Activated CD8-positive, alpha-beta T cell treated with anti-CD3 and anti-CD28 coated beads for 36 hours (primary cell): ENCODE data around the gene RTKN. TPM values are rescaled to one million over a fixed set of nuclear protein-coding genes. Genes with fewer than 3 reads are reported as not detected.

ENCODE experiments used
- ATAC-seq: fragments of 200-7000 bp; cut with Tn5 transposase; one replicate; pipeline ENCODE4 v1.10.0; 2021; ENCODE audit warnings: mild to moderate bottlenecking, moderate library complexity
- CTCF ChIA-PET: fragments of 350-600 bp; sonication (Branson Sonifier 250); formaldehyde crosslinking; loops from one replicate; lab custom pipeline; 2021; ENCODE audit warnings: antibody characterized with exemption; lab: Charles Lee
- POLR2A ChIA-PET: fragments of 350-600 bp; sonication (Branson Sonifier 250); formaldehyde crosslinking; loops from one replicate; lab custom pipeline; 2021; ENCODE audit warnings: antibody characterized with exemption; lab: Charles Lee
- DNase-seq: peaks from one replicate; pipeline ENCODE4 v3.0.0-alpha.2; 2020
- H3K27ac Mint-ChIP-seq: one replicate; pipeline ENCODE4 v1.8.0; 2021; ENCODE audit warnings: mild to moderate bottlenecking, mixed read lengths
- H3K27me3 Mint-ChIP-seq: one replicate; pipeline ENCODE4 v1.8.0; 2021; ENCODE audit warnings: mixed read lengths
- H3K36me3 Mint-ChIP-seq: one replicate; pipeline ENCODE4 v1.8.0; 2021; ENCODE audit warnings: low read depth, mixed read lengths
- H3K4me1 Mint-ChIP-seq: one replicate; pipeline ENCODE4 v1.8.0; 2021; ENCODE audit warnings: low read depth, mixed read lengths
- H3K4me3 Mint-ChIP-seq: one replicate; pipeline ENCODE4 v1.8.0; 2021; ENCODE audit warnings: mild to moderate bottlenecking, moderate library complexity, mixed read lengths
- H3K9me3 Mint-ChIP-seq: one replicate; pipeline ENCODE4 v1.8.0; 2021; ENCODE audit warnings: mixed read lengths
- CTCF ChIP-seq: fragments of 200-600 bp; IDR thresholded peaks from one replicate; pipeline ENCODE4 v1.8.0; 2022; ENCODE audit warnings: antibody characterized with exemption, mild to moderate bottlenecking
- intact Hi-C: fragments of 100-400 bp; cut with micrococcal nuclease; formaldehyde crosslinking; loops from one replicate; pipeline ENCODE4 v1.10.0; 2022
- total RNA-seq, 2 experiments: library from RNA; stranded (reverse); gene quantifications; one replicate each; pipeline ENCODE4 v1.2.3, GENCODE V29; 2021

Gene RTKN
- total RNA-seq, 2 experiments from 2014 or later = 1.2 to 1.6 TPM

- peak overlapping the region; percentile 99 for H3K27ac Mint-ChIP-seq
- H3K4me3 Mint-ChIP-seq = peak overlapping the region; percentile 98
- DNase-seq (no peak), ATAC-seq (no peak)
- H3K9me3 Mint-ChIP-seq = no peaks in the 10 kb centered on the region
- ChIA-PET POLR2A (interaction anchor here (1.0 to 5.6 kb wide), 9 partner anchors 8 to 74 kb away, joined by 3 to 48 read pairs (median 14); partner anchors contain the start of genes AUP1, C2orf81, CCDC142 and HTRA2), CTCF (interaction anchor here (0.7 to 4.1 kb wide), 8 partner anchors 9 to 130 kb away, joined by 3 to 30 read pairs (median 5); partner anchors contain the start of genes AUP1, CCDC142, HTRA2 and TTC31)
- H3K36me3 Mint-ChIP-seq = peaks cover 25% of the 10 kb centered on the region
- H3K4me1 Mint-ChIP-seq = peaks cover 44% of the 10 kb centered on the region
- TF ChIP-seq CTCF = no peak
- H3K27me3 Mint-ChIP-seq = no peaks in the 10 kb centered on the region
- intact Hi-C loops = no loop called here
These were observed 17.2 kb upstream of the RTKN start for GRCh38 chr2:74458938-74459363.

GRCh38 chr2:74458132-74458937 lies 16.6 kb upstream of the RTKN start, which contains the start of gene WBP1:
WBP1 (plus strand) TSS chr2:74458438; CDS start chr2:74458603, 165 bp downstream.
- intact Hi-C loops = no loop called here

DNA sequence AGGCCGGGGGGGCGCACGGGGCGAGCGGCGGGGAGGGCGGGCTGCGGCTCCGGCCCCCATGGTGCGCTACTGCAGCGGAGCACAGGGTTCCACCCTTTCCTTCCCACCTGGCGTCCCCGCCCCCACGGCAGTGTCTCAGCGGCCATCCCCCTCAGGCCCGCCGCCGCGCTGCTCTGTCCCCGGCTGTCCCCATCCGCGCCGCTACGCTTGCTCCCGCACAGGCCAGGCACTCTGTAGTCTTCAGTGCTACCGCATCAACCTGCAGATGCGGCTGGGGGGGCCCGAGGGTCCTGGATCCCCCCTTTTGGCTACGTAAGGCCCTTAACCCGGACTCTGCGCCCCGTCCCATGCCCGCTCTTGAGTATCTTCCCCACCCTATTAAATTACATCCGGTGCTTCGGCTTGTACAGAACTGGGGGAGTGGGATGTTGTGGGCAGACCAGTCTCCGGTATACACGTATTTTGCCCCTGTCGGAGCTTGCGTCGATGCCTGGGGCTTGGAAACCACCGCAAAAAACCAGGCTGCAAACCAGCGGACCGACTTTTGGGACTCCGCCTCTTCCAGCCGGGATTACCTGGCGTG lies 15.9 kb upstream of the RTKN start:
- Mint-ChIP-seq H3K27me3 (no peaks in the 10 kb centered on the region), H3K27ac (peak overlapping the region; percentile 99), H3K9me3 (no peaks in the 10 kb centered on the region), H3K4me1 (peaks cover 44% of the 10 kb centered on the region), H3K36me3 (peaks cover 20% of the 10 kb centered on the region), H3K4me3 (peak overlapping the region; percentile 98)
- ChIA-PET CTCF (interaction anchor here (0.9 to 4.1 kb wide), 8 partner anchors 9 to 208 kb away, joined by 3 to 40 read pairs (median 8); partner anchors contain the start of genes AUP1, CCDC142, HTRA2 and MRPL53), POLR2A (interaction anchor here (1.0 to 5.6 kb wide), 11 partner anchors 10 to 73 kb away, joined by 3 to 48 read pairs (median 10); partner anchors contain the start of genes AUP1, C2orf81, CCDC142 and HTRA2)
- DNase-seq = peak; percentile 90
- TF ChIP-seq CTCF = no peak
- peak; percentile 46 for ATAC-seq
- intact Hi-C loops = no loop called here

More at GRCh38 chr2:74458132-74458937, 16.6 kb upstream of the RTKN start, which contains the start of gene WBP1:
- Mint-ChIP-seq H3K4me1 (peaks cover 42% of the 10 kb centered on the region), H3K9me3 (no peaks in the 10 kb centered on the region), H3K36me3 (peaks cover 25% of the 10 kb centered on the region), H3K4me3 (peak within 1 kb of the TSS; percentile 98), H3K27ac (peak within 1 kb of the TSS; percentile 99), H3K27me3 (no peaks in the 10 kb centered on the region)
- peak; percentile 84 for ATAC-seq
- TF ChIP-seq CTCF = no peak
- ChIA-PET CTCF (interaction anchor here (0.8 to 4.1 kb wide), 10 partner anchors 9 to 209 kb away, joined by 3 to 30 read pairs (median 5); partner anchors contain the start of genes AUP1, CCDC142, HTRA2 and MRPL53), POLR2A (interaction anchor here (1.0 to 5.6 kb wide), 11 partner anchors 9 to 73 kb away, joined by 3 to 48 read pairs (median 10); partner anchors contain the start of genes AUP1, C2orf81, CCDC142 and HTRA2)
- peak; percentile 100 for DNase-seq

DNA sequence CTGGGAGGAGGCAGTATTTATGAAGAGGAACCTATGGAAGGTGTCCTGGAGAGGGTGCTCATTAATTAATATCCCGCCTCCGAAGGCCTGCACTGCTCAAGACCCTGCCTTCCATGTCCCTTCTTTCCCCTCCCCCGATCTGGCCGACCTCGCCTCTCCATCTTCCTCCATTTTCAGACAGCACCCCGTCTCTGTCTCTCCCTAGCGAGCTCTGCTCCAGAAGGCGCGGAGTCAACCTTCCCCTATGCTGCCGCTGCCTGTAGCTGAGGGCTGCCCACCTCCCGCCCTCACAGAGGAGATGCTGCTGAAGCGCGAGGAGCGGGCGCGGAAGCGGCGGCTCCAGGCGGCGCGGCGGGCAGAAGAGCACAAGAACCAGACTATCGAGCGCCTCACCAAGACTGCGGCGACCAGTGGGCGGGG lies 15.4 kb upstream of the RTKN start:
- Mint-ChIP-seq H3K27me3 (no peaks in the 10 kb centered on the region), H3K27ac (peak overlapping the region; percentile 97), H3K4me3 (peak overlapping the region; percentile 98), H3K9me3 (no peaks in the 10 kb centered on the region), H3K36me3 (peaks cover 18% of the 10 kb centered on the region), H3K4me1 (peaks cover 47% of the 10 kb centered on the region)
- CTCF ChIA-PET = interaction anchor here (0.9 to 4.1 kb wide), 7 partner anchors 14 to 207 kb away, joined by 3 to 40 read pairs (median 5); partner anchors contain the start of genes AUP1, CCDC142, HTRA2 and TTC31
- no peak for TF ChIP-seq CTCF
- ATAC-seq = no peak
- POLR2A ChIA-PET = interaction anchor here (0.8 to 5.6 kb wide), 9 partner anchors 8 to 73 kb away, joined by 3 to 48 read pairs (median 5); partner anchors contain the start of genes AUP1, C2orf81, CCDC142 and HTRA2
- intact Hi-C loops = no loop called here
- no peak for DNase-seq
